PC-9 (cell line): ENCODE results near the gene ALPG.

Experiments used
- CTCF ChIP-seq: fragments of 200-600 bp; sonication (generic); conservative IDR thresholded peaks from 2 replicates; pipeline ENCODE4 v1.6.1; 2017; ENCODE audit warnings: mixed run types, antibody characterized with exemption, mild to moderate bottlenecking, moderate library complexity
- EZH2 ChIP-seq: fragments of 200-600 bp; sonication (generic); IDR thresholded peaks from 2 replicates; pipeline ENCODE4 v1.8.0; 2017; ENCODE audit warnings: antibody characterized with exemption, low read depth

GRCh38 chr2:232382331-232383225, 24.1 kb upstream of the ALPG start:
- no peak for TF ChIP-seq CTCF
- no peak for TF ChIP-seq EZH2
